Activated effector memory CD4-positive, alpha-beta T cell treated with anti-CD3 and anti-CD28 coated beads, Interleukin-2, amount 50 U/mL, for 16 hours (primary cell): ENCODE results near the gene ELFN1.

Experiments
- DNase-seq: peaks from one replicate; pipeline ENCODE4 v3.0.0-alpha.2; 2020

The ELFN1 gene

DNA sequence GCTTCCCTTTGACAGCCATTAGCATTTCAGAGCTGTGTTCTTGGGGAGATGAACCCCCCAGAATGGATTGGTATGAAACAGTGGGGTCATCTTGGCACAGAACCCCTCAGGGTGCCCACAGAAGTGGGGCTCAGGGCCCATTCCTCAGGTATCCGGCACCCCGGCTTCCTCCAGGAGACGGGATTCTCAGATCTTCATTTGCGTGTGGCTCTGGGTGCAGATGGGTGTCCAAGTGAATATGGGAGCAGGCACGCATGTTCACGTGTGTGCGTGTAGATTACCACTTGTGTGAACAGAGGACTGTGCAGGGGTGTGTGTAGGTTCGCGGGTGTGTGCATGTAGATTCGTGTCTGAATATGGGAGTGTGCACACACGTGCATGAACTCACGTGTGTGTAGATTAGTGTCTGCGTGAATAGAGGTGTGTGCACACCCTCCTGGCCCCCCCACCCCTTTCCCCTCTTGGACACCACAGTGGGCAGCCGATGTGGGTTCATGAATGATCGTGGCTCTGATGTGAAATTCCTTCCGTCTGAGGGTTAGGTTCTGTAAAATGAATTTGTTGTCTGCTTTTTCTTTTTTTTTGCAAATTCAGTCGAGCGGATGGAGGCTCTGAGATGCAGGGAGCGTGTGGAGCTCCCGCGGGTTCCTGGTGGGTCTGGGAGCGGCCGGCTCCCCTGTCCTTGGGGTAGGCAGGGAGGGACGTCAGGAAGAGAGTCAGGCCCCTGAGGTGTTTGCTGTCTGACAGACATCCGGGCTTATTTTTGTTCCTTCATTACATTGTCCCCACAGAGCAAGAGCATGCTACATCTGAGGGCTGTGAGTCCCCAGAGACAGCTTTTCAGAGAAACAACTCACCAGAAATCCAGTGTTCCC is 7.4 kb downstream of the ELFN1 start:
- peak; percentile 37 for DNase-seq

DNA sequence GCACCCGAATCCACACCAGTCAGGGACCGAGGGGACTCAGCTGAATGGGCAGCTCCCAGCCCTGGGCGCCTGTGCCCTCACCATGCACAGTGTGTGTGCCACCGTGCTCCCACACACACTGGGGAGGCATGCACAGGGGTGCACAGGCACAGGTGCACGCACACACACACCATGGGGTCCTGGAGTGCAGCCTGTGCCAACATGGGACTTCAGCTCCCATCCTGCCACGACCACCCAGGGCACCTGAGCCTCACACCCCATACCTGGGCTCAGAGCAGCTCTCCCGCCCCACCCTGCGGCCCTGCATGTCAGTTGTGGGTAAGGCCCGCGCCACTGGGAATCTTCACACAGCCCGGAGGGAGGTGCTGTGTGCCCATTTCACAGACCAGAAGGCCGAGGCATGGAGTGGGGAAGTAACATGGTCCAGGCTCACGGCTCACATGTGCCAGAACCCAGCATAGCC is 8.0 kb downstream of the ELFN1 start:
- DNase-seq, result peak; percentile 52

DNA sequence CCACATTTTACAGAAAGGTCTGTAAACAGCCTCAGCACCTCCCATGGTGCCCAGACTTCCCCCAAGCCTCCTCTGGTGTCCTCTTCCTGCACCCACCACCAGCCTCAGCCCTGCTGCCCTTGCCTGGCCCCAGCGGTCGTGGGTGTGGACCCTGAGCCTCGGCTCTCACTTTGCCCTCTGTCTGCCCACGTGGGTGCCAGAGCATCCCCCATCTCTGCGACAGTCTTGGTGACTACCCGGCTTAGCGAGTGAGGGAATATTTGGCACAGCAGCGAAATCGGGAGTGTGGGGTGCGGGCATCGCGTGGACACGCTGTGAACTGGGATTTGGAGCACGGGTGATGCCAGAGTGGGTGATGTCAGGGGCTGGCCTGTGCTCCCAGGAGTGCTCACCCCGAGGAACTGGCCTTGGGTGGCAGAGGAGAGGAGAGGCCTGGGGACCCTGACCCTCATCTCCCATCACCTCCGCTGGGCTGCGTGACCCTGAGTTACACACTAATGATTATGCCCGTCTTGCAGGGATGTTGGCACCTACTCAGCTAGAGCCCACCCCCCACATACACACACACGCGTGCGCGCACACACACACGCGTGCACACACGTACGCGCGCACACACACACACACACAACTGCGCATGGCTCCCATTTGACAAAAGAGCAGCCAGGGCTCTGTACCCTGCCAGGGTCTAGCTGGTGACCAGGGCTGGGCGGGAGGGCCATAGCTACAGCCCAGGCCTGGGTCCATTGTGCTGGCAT is 8.7 kb downstream of the ELFN1 start:
- peak; percentile 57 for DNase-seq

DNA sequence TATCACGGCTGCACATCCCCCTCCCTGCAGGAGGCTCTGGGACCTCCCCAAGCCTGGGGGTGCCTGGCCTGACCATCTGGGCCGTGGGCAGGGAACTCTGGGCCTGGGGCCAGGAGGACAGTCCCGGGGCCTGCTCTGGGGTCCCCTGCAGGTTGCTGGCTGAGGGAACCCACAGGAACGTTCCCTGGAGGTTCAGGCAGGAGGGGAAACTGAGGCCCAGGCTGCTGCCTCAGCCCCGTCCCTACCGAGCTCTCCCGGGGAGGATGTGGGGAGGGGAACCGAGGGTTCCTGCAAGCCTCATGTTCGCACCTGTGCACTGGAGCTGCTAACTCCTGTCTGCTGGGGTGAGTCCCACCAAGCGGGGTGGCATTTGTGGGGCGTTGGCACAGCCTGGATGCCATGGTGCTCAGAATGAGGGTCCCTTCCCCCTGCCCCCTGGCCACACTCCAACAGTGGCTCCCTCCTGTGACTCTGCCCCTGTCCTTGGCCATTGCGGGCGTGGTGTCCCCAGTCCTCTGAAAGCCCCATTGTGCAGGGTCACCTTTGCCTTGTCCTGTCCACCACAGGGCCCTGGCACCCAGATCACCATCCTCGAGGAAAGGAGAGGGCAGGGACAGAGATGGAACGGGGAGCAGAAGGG is 9.4 kb downstream of the ELFN1 start:
- DNase-seq, result peak; percentile 31

DNA sequence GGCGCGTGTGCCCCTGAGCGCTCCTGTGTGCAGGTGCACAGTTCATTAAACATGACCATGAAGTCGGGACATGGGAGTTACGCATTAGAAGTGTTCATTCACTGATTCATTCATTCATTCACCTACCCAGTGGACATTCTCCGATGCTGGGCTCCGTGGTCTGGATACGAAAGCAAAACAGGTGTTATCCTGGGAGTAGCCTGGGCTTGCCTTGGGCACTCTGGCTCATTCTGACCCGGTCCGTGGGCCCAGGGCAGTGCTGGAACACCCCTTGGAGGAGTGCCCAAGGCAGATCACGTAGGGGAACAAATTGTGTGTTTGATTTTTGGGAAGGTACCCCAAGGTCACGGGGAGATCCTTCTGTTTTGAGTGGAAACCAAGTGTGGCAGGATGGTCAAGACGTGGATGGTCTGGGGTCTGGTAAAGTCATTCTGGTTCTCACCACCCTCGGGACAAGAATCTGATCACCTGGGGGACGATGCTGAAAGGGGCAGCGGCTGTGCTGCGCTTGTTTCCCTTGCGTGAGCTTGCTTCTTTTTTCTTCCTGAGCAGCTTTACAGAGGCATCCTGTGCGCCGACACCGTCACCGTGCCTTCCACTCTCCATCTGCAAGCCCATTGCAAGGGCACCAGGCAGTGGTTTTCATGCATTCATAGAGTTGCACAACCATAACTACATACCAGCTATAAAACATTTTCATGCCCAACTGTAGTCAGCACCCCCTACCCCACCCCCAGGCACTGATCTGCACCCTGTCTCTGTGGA is 10.1 kb downstream of the ELFN1 start:
- DNase-seq, result peak; percentile 34

DNA sequence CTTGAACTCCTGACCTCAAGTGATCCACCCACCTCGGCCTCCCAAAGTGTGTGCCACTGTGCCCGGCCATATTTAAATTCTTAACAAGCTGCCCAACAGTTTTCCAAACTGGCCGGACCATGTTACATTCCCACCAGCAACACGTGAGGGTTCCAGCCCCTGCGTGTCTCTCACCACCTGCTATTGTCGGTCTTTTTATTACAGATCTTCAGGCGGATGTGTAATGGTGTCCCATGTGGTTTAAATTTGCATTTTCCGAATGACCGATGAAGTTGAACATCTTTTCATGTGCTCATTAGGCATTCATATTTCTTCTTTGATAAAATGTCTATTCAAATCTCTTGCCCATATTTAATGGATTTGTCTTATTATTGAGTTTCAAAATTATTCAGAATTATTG is 11.5 kb downstream of the ELFN1 start:
- no peak for DNase-seq

DNA sequence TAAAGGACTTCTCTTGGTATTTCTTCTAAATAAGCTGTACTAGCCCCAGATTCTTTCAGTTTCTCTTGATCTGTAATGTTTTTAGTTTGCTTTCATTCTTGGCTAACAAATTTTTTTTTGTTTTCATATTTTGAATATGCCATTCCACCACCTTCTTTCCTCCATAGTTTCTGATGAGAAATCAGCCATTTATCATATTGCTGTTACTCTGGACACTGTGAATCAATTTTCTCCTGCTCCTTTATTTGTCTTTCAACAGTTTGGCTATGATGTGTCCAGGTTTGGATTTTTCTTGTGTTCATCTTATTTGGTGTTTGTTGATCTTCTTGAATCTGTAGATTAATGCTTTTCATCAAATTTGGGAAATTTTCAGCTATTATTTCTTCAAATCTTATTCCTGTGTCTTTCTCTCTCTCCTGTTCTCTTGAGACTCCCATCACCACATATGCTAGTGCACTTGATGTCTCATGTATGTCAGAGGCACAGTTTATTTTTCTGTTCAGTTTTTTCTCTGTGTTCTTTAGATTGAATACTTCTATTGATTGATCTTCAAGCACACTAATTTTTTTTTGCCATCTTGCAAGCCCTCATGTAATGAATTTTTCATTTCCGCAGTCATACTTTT is 15.0 kb downstream of the ELFN1 start:
- no peak for DNase-seq

DNA sequence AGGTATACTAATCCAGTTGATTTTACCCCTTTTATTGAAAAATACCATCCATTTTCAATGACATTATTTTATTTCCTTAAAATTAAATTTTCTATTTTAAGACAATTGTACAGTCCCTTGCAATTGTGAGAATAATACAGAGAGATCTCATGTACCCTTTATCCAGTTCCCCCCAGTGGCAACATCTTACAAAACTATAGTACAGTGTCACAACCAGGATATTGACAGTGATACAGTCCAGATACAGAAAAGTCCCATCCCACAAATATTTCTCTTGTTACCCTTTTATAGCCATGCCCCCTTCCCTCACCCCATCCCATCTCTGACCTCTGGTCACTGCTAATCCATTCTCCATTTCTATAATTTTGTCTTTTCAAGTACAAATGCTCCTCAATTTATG is 18.5 kb downstream of the ELFN1 start:
- DNase-seq, result no peak

DNA sequence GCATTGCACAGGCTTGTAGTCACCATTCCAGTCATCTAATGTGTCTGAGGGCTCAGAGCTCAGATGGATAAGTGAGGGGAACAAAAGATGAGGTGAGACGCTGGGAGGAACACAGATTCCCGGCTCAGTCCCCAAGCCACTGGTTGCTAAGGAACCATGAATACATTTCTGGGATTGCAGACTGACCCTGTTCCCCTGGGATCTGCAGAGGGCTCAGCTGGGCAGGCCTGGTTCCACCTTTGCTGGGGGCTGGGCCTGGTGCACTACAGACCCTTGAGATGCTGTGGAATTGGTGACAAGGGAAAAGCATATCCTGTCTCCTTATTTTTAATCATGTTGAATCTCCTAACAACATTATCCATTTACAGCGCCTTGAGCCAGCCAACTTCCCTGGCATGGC is 19.2 kb downstream of the ELFN1 start:
- DNase-seq, result peak; percentile 42

DNA sequence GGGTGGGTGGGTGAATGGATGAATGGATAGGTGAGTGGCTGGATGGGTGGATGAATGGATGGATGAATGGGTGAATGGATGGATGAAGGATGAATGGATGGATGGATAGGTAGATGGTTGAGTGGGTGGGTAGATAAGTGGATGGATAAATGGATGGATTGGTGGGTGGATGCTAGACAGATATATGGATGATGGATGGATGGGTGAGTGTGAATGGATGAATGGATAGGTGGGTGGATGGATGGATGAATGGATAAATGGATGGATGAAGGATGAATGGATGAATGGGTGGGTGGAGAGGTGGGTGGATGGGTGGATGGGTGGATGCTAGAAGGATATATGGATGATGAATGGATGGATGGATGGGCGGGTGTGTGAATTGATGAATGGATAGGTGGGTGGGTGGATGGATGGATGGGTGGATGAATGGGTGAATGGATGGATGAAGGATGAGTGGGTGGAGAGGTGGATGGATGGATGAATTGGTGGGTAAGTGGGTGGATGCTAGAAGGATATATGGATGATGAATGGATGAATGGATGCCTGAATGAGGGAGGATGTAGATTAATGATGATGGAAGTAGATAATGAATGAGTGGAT is 20.4 kb downstream of the ELFN1 start:
- DNase-seq, result no peak

DNA sequence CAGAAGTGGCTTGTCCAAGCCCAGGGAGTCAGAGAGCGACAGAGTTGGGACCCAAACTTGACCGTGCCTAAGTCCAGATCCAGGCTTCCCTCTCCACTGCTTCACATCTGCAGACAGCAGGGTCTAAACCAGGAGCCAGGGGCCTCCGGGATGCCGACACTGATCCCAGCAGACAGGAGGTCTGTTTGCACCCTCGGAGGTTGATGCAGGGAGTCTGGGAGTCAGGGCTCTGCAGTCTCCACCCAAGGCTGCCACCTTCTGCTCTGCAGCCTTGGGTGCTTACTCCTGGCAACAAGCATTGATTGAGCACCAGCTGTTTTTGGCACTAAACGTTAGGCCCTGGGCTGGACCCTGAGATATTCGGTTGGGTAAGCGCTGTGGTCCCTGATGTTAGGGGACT is 21.0 kb downstream of the ELFN1 start:
- no peak for DNase-seq

DNA sequence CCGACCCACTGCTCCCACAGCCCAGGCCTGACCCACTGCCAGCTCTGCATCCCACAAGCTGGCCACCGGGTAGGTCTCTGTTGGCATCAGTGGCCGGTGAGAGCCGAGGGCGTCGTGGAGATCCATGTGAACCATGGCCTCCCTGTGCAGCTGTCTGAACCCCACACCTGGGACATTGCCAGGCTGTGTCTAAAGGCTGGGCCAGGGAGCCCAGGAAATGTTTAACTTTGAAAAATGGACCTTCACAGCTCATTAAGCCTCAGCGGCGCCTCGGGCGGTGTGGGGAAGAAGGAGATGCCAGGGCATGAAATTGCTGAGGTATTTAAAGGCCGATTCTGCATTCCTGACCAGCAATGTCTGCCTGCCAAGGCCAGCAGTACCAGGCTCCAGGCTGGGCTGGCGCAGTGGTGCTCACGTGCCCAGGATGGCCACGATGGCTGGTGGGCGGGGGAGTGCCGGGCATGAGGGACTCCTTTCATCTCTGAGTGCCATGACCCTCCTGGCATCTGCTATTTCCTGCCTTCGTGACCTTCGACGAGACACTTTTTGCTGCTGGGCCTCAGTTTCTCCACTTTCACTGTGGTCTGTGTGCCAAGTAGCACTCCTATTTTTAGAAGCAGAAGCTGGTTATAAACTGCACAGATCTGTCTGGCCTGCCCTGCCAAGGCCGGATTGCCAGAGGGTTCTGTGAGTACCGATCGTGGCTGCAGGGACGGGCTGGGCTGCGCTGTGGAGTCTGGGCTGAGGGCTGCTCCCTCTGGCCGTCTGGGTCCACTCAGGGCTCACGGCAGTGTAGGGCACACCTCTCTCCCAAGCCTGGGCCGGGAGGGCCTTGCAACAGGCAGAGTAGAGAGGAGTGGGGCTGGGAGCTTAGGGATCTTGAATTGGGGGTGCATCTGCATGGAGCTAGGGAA is 21.8 kb downstream of the ELFN1 start:
- DNase-seq, result peak; percentile 46

DNA sequence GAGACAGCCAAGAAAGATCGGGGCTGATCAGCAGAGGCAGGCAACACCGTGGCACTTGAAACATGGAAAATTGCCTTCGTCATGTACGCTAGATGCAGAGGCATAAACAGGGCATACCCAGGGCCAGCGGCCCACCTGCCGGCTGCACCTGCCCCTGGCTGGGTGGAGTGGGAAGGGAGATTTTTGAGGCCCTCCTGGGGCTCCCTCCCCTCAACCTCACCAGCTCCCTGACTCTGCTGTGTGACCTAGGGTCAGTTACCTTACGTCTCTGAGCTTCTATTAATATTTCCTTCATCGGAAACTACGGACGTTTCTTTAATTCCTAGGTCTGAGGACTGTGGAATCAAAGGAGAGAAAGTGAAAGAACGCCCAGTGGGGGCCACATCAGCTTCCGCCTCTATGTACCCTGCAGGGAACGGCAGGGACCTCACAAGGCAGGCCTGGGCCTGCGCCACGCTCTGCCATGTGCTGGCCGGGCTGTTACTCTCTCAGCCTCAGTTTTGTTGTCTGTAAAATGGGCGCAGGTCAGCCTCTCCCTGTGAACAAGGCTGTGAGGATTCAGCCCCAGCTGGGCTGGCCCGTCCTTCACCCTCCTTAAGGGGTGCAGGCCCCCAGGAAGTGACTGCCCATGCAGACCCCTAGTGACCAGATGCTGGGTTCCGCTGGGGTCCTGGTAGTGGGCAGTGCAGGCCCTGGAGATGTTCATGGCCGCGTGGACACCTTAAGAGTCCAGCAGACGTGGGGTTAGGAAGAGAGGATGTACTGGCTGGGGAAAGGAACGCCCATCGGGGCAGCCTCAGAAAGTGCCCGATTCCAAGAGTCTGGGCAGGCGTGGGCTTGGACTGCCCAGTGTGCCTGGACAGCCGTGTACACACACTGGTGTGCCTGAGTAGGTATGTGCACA is 22.7 kb downstream of the ELFN1 start:
- no peak for DNase-seq

DNA sequence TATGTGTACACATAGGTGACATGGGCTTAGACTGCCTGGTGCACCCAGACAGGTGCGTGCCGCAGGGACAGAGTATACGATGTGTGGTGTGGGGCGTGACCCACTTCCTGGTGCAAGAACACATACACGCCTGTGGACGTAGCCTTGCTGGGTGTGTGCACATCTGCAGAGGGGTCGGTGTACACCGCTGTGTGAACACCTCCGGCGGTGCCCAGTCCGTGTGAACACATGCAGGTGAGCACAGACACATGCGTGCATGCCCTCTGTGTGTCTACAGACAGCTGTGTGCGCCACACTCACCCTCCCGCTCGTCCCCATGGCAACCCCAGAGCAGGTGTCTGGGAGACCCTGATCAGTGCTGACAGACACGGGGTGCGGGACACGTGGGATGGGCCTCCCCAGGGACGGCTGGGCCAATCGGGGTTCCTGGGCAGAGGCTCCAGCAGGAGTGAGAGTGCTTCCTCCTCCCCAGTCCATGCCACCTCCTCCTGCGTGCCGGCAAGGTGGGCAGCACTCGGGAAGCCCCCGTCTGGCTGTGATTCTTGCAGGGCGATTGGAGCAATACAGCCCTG is 23.4 kb downstream of the ELFN1 start:
- peak; percentile 50 for DNase-seq

DNA sequence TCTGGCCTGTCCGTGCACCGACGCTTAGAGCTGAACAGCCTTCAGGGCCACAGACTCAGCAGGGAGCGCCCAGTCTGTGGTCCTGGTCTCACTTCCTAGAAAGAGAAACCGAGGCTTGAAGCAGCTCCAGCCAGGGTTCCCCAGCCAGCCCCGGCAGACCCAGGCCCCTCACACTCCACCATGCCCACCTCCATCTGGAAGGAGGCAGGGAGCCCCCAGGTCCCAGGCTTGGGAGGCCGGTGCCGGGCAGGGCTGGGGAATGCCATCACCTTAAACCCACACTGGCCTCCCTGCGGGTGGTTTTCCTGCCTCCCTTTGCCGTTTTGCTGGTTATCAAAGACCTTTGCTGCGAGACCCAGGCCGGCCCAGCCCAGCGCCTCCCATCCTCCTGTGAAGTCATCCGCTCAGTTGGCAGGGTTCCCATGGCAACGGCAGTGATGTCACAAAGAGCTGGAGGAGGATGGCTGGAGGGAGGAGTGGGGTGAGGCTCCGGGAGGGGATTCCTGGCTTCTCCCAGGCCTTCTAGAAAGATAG is 24.0 kb downstream of the ELFN1 start:
- DNase-seq, result peak; percentile 42

DNA sequence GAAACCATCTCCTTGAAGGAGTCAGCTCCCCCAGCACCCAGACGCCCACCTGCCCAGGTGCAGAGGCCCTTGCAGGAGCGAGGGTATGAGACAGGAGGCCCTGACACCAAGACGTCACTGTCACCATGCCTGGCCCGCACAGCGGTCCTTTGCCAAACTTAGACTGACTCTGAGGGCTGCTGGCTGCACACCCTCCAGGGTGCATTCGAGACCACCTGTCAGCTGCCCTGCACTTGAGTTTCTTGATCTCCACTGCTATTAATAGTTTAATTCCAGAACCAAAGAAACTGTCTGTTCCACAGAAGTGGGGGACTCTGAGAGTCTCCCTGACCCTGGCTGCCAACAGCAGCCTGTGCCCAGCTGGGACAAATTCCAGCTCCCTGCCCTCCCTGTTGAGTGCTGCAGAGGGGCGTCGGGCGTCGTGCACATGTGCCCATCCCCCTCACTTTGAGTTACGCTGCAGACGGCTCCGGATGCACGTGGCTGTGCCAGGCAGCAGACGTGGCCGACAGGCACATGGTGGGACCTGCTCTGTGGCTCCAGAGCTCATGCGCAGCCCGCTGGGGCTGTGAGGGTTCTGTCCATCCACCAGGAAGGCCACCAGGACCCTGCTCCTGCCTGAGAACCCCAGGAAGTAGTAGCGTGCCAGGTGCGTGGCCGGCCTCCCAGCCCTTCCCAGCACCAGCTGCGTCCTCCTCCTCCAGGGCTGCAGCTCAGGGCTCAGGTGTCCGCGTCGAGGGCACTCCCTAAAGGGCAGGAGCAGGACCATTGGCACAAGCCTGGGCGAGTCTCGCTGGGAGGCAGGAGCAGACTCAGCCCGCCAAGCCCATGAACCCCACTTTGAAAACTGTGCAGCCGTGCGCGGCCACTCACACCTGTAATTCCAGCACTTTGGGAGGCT is 24.8 kb downstream of the ELFN1 start:
- peak; percentile 44 for DNase-seq

DNA sequence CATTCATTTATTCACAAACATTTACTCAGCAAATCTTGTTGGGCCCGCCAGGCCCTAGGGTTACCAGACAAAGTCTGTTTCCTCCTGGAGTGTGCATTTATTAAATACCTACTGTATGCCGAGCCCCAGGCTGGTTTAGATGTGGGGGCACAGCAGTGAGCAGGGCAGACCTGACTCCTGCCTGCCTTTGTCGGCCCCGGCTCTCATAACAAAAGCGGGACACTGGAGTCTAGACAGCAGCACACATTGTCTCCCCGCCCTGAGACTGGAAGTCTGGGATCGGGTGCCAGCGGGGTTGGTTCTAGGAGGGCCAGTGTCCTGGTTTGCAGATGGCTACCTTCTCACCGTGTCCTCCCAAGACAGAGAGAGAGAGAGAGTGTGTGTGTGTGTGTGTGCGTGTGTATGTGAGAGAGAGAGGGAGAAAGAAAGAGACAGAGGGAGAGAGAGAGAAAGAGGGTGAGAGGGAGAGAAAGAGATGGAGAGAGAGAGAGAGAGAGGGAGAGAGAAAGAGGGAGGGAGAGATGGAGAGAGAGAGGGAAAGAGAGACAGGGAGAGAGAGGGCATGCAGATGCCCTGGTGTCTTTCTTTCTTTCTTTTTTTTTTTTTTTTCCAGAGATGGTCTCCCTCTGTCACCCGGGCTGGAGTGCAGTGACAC is 25.9 kb downstream of the ELFN1 start:
- DNase-seq, result peak; percentile 25
